Activated naive CD4-positive, alpha-beta T cell treated with anti-CD3 and anti-CD28 coated beads, Interleukin-2, amount 50 U/mL, for 16 hours (primary cell): ENCODE data around the gene CIB2.

ENCODE experiments used
- DNase-seq: peaks from one replicate; pipeline ENCODE4 v3.0.0-alpha.2; 2020

CIB2 gene

DNA sequence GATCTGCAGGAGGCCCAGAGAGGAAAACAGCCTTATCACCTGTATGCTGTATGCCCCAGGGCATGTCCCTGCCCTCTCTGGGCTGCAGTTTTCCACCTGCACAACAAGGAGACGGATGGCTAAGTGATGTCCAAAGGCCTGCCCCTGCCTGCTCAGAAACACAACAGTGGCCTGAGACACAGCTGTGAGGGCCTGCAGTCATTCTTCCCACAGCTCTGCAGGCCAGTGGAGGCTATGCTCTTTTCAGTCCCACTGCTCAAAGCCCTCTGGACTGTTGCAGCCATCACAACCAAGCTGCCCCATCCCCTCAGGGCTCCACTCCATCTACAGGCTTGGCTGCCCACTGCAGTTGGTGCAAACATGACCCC is 48.5 kb downstream of the CIB2 start:
- no peak for DNase-seq

DNA sequence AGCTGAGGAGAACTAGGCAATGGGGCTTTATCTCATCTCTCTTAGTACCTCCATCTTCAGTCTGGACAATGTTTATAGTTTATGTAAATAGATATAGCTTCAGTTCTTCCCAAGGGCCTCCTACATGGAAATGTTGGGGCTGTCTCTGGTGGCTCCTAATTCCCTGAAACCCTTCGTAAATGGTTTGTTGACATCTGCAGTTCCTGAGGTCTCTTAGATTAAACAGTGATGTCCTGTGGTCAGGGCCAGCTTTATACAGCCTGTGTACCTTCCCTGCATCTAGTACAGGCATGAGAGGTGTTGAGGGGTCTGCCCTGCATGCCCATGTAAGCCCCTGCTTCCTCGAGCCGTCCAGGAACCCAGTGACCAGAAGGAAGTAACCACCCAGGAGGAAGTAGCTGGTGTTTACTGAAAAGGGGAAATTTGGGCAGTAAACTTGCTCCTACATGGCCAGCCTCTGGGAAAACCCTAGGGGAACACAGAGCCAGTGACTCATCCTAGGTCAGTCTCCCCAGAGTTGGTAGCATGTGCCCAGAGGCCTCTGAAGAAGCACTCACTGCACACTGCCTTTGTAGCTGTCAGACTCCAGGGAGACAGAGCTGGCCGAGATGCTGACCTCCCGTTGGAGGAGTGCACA is 49.0 kb downstream of the CIB2 start:
- no peak for DNase-seq

DNA sequence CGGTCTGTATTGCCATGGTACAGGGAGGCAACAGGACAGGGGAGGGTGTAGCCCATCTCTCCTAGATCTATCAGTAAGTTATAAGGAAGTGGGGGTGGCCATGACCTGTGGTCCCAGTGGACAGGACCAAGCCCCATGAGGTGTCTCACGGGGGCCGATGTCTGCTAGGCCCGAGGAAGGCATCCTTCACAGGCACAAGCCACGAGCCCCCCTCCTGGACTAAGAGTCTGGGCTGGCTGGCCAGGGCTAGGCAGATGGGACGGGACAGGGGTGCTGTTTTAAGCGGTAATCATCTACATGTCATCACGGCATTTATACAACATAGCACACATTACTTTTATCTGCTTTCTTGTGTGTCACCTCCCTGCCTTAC is 51.2 kb downstream of the CIB2 start:
- DNase-seq = no peak

DNA sequence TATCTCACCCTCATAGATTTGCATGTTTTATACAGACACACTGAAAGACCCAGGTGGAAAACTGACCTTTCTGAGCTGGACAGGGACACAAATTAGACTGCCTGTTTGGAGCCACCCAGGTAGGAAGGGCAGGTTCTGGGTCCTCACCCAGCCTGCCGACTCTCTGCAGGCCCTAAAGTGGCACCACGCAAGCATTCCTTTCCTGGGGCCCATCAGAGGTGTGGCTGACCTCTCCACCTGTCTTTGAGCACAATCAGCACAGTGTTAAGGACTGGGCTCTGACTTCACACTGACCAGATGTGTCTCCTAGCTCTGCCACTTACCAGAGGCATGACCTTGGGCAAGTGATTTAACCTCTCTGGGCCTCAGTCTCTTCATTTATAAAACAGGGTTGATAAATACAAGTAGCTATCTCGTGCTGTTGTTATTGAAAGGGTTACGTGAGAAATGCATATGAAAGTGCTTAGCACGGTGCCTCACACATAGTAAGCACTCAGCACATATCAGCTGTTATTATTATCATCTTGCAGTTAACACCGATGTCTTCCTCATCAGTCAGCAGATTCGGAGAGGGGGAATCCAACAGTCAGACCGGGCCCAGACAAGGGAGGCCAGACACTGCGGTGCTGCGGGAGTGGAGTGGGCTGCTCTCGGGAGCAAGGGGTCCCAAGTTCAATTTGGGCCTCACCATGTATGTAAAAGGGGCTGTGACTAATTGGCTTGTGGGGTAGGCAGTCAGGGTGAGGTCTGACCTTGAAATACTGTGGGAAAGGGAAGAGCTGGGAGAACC is 51.8 kb downstream of the CIB2 start:
- DNase-seq = no peak

DNA sequence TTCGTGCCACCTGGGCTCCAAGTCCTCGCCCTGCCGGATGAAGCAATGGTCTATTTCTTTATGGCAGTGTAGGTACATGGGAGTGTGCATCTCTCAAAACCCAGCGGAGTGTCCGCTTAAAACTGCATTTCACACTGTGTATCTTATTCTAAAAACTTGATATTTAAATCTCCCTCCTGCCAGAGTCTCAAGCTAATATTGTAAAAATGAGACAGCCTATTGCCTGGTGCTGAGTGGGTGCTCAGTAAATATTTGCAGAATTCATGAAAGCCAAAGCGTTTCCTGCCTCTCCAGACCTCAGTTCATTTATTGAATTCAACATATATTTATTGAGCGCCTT is 53.4 kb downstream of the CIB2 start:
- no peak for DNase-seq

DNA sequence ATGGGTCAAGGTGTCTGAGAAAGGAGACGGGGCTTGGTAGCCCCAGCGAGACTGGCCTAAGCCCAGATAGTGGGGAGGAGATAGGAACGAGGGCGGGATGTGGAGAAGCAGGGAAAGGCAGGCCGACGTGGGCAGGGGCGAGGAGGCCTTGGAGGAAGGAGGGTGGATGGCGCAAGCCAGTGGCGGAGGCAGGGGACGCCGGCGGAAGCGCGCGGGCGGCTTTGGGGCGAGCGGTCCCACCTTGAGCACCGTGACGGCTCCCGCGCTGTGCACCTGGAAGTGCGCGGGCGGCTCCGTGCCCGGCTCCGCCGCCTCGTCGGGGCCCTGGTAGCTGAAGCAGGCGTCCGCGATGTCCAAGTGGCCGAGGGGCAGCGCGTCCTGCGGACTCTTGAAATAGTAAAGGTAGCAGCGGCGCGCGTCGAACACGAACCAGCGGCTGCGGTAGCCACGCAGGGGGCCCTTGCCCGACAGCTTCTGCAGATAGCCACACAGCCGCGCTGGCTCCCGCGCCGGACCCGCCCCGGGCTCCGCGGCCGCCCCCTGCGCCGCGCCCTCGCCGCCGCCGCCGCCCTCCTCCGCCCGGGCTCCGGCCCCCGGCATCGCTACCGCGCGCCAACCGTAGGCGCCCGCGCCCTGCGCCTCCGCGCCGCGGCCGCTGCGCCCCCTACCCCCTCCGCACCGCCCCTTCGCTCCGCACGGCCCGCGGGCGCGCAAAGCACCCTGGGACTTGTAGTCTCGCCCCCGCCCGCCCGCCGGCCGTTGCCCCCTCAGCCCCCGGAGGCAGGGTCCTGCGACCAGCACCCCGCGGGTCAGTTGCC is 54.0 kb downstream of the CIB2 start, which contains the start of gene TBC1D2B:
TSS of gene TBC1D2B (minus strand) at position 659 of the 818 bp plus-strand sequence. CDS start at position 600, 59 bp downstream.
- DNase-seq = peak; percentile 80

DNA sequence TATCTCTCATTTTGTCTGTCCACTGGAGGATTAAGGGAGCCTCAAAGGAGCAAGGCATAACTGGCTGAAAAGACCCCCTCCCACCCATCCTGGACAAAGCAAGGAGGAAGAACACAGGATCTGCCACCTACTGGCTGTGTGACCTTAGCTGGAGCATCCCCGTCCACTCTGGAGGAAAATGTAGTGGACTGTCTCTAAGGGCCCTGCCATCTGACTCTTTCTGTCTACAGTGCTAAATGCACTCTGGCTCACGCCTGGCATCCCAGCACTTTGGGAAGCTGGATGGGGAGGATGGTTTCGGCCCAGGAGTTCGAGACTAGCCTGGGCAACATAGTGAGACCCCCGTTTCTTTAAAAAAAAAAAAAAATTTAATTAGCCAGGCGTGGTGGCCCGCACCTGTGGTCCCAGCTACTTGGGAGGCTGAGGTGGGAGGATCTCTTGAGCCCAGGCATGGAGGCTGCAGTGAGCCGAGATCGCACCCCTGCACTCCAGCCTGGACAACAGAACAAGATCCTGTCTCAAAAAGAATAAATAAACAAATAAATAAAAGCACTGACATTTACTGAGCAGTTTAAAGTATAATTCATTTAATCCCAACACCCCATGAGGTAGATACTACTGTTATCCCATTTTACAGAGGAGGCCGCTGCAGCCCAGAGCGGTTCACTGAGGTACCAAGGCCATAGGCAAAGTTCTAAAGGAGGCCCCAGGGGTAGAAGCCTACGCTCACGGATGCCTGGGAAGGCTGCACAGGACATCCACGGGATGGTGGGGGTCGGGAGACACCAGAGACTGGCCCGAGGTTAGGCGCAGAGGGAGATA is 54.8 kb downstream of the CIB2 start:
- DNase-seq = peak; percentile 16

DNA sequence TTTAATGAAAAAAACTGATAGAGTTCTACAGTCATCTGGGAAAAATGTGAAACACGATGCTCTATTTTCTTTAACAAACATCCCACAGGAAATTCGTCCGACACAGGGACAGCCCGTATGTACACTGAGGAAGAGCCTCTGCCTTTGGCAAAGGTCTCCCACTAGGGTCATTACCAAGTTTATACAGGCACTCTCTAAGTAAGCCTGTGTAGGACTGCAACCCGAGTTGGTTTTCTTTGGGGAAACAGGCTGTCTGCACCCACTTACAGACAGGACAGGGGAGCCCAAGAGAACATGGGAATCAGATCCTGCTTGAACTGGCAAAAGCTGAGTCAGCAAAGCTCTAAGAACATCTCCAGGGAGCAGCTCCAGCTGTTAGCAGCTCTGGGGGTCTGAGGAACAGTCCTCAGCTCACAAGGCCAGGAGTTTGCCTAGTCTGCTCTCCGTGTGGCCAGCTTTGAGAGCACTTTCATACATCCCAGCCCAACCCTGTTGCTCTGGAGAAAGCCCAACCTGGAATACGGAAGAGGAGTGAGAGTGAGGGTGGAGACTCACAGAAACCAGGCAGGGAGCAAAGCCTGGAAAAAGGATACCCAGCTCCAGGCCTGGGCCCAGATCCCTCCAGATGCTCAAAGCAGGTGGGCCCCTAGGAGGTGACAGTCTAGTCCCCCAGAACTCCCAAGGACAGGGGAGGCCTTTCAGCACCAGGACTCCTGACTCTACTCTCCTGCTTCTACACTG is 55.6 kb downstream of the CIB2 start:
- no peak for DNase-seq

DNA sequence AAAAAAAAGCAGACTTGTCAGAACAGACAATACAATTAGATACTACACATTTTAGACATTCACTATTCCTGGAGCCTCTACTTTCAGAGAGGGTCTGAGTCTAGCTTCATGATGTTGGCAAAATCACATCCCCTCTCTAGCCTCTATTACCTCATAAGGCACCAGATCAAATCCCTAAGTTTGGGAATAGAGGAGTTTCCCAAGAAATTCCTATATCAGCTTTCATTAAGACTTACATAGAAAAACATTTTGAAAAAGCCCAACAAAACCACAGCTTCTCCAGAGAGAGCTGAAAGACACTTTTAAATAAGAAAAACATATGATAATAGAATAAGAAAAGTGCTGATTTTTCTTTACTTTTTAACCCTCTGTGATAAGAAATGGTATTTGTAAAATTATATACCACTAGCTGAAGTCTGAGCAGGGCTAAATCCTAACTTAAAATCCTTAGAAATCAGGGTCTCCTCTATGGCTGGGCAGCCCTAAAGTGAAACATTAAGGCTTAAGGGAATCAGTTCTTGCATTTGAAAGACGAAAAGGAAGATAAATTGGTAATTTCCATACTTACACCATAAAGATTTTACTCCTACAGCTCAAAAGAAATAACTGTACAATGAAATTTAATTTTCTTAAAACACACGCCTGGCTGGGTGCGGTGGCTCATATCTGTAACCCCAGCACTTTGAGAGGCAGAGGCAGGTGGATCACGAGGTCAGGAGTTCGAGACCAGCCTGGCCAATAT is 58.0 kb downstream of the CIB2 start:
- no peak for DNase-seq

DNA sequence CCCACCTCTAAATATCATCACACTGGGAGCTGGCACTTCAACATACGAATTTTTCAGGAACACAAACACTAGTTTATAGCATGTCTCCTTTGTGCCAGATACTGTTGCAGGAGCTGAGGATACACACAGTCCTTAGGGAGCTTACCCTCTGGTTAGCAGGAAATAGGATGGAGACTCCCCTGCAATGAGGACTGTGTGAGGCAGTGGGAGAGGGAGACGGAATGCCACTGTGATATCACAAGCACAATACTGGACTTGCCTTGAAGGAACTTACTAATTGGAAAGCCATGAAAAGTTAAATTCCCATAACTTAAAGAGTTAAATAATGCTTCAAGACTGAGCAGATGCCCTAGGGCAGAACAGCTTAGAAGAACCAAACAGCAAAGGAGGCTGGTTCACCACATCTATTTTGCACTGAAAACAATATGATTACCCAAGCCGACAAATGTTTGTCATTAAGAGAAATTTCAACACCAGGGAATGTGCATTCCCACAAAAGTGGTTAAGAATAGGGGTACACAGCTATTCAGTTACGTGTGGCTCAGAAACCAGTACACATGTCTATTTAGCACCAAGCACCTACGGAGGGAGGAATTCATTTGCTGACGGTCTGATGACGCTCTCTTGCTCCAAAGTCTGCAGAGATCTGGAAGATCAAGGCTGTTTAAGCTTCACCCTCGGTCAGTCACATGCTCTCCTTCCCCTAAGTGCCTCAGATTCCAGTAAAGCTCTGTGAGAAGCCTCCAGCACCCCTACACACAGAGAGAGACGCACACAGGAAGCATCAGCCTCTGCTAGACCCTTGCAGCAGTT is 59.0 kb downstream of the CIB2 start:
- DNase-seq = no peak

DNA sequence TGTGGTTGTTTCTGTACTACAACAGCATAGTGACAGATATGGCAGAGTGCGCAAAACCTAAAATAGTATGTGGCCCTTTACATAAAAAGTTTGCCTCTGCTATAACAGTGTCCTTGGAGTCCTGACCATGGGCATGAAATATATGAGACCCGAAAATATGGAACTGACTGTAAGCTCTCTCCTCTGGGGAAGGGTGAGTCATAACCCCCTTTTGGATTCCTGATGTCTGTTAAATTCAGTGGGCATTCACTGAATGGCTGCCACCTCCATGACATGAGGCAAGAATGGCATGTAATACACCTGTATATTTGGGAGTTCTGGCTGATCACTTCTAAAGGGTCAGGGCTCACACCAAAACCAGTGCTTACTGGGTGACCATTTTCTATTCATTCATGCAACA is 59.9 kb downstream of the CIB2 start:
- DNase-seq = no peak

DNA sequence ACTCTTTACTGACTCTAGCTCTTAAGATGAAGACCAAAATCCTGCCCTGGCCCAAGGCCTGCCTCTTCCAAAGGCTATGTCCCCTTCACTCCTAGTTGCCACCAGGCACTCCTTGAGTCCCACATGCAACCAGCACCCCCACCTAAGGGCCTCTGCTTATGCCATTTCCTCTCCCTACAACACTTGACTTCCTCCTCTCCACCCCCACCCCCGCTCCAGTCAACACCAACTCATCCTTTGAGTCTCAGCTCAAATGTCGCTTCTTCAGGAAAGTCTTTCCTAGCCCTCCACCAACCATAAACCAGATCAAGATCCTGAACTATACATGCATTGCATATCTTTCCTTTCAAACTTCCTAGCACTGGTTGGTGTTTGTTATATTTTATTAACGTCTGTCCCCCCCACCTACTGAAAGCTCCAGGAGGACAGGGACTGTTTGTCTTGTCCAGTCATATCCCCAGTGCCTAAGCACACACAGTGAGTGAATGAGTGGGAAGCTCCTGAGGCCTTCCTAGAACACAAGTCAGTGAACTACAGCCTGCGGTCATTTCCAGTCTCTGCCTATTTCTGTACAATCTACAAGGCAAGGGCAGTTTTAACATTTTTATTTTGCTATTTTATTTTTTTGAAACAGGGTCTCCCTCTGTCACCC is 61.1 kb downstream of the CIB2 start:
- DNase-seq = peak; percentile 23

DNA sequence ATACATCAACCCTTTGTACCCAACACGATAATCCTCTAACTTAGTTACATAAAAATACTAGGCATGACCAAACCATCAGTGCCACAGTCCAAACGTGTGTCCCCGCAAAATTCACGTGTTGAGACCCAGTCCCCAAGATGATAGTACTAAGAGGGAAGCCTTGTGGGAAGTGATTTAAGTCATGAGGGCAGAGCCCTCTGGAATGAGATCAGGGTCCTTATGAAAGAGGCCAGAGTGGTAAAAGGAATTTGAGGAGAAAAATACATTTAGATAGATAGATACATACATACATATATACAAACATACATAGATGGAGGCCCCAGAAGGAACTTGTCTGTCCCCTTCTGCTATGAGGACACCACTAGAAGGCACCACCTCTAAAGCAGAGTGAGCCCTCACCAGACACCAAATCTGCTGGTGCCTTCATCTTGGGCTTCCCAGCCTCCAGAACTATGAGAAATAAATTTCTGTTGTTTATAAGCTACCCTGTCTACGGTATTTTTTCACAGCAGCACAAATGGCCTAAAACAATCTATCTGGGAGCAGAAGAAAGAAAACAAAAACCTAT is 61.7 kb downstream of the CIB2 start:
- no peak for DNase-seq

DNA sequence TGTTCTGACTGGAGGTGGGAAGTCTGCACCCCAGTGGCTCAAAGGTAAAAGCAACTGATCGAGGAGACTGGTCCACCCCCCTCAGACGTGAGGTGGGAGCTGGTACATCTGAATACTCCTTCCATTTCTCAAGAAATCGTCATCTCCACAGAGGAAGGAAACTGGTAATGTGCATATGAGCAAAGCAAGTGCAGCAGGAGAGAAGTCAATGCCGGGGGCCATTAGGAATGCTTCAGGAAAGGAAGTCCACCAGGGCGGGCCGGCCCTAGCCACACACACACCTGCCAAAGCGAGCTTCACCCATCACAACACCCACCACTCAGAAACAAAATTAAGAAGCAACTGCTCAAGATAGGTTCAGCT is 62.2 kb downstream of the CIB2 start:
- no peak for DNase-seq

DNA sequence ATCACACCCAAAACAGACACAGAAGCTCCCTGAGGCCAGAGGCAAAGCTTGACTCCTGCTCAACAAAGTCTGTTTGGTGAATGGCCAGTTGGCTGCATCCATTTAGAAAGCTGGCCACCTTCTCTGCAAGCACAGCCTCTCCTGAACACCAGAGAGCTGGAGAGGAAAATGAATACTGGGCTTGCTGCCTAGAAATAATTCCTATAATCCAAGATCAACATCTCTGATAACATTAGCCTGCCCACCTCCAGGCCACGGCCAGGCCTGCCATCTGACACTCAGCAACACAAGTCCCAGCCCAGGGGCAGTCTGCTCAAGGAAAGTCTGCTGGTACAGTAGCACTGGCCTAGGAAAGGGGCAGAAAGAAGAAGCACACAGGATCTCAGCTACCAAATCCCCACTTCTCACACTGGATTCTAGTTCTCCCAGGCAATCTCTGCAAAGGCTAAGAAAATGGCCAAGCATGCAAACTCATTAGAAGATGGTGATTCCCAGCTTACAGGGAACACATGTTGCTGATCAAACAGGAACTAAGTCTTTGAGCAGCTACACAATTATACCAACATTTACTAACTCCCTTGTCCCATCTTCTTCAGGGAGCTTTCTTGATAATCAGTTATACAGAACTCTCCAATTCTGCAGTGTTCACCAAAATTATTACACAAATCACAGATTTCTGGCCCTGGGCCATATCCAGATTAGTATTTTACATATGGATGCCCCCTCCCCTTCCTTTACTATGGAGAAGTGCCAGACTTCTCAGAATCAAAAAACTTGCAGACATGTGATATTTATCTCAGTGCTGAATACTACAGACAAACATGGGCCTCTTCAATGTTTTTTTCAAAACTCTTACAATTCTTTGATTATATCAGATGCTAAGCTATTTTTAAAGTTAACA is 63.7 kb downstream of the CIB2 start:
- DNase-seq = no peak

DNA sequence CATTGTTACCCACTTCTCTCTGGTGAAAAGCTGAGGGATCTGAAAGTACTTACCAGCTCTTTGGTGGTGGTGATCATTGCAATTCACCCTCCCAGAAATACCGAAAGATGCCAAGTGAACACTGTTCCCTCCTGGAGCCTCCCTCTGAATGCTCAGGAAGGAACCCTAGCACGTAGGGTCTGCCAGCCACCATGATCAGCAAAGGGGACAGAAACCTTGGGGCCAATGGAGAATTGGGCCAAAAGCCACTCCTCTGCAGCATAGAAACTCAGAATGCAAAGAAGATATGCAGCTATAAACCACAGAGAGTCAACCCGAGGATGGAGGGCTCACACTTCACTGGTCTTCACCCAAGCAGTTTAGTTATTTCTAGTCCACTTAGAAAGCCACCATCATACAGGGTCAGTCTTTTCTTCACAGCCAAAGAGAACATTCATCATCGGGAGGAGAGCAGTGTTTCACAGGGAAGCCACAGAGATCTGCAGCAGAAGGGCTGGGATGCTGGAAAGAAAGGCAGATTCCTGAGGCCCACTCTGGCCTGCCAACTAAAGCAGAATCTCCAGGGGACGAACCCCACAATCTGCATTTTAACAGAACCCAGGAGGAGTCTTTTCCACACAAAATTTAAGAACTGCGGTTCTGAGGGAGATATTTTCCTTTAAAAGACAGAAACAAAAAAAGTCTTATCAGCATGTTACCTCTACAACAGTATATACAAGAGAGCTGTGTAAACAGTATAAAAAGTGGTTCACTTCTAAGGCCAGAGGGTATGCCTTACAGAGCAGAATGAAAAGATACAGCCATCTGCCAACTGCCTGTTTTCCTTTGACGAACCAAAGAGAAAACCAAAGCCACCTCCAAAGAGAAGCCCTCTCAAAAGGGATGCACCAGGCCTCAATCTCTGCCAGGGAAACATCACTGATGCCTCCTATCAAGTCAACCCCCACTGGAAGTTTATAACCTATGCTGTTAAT is 65.0 kb downstream of the CIB2 start:
- DNase-seq = no peak

DNA sequence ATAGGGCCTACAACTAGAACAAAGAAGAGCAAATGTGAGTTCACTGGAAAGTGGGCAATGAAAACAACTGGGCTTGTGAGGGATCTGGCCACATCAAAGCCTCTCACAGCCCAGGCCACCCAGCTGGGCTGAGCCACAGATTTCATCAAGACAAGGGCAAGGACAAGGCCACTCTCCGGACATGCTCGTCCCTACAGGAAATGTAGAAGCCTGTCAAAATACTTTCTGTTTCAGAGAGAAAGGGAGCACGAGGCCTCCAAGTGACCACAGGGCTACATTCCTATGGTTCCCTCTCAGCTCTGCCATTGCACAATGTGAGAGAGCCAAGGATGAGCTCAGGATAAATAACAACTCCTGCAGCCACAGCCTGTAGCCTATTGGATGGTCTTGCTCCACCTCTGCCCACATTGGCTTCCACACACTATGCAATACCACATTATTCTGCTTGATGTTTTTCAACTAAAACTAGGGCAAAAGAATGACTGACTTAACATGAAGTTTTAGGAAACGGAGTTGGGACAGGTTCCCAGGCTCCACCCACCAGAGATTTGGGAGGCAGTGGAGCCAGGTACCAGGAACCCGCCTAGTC is 65.9 kb downstream of the CIB2 start:
- no peak for DNase-seq
